Natural killer cell (primary cell): ENCODE measurements around the gene HIRIP3. TPM values are rescaled to one million over a fixed set of nuclear protein-coding genes. Genes with fewer than 3 reads are reported as not detected.

Experiments used
- ATAC-seq, 3 donors: fragments of 150-1000 bp in 2 of 3; fragments of 200-7000 bp in 1 of 3; cut with Tn5 transposase; 1 replicate in 1 of 3; 2 replicates in 2 of 3; pipeline ENCODE4 v1.10.0; 2021; ENCODE audit warnings: mild to moderate bottlenecking in 2 of 3, moderate library complexity in 2 of 3
- DNase-seq, 2 donors: peaks; one replicate each; pipeline versions ENCODE4 v3.0.0 to v3.0.0-alpha.2; 2013 to 2021; ENCODE audit warnings: mixed read lengths in 1 of 2
- H3K27ac ChIP-seq: one replicate; pipeline ENCODE4 v1.5.1; 2013; ENCODE audit warnings: mild to moderate bottlenecking, low read length
- H3K27me3 ChIP-seq: one replicate; pipeline ENCODE4 v1.6.1; 2013; ENCODE audit warnings: low read length; ENCODE audit not compliant: control insufficient read depth, insufficient read depth
- H3K36me3 ChIP-seq: one replicate; pipeline ENCODE4 v1.6.1; 2013; ENCODE audit warnings: low read length; ENCODE audit not compliant: control insufficient read depth, insufficient read depth
- H3K4me1 ChIP-seq: one replicate; pipeline ENCODE4 v1.6.1; 2013; ENCODE audit warnings: low read length; ENCODE audit not compliant: control insufficient read depth, insufficient read depth
- H3K4me3 ChIP-seq: one replicate; pipeline ENCODE4 v1.5.1; 2013; ENCODE audit warnings: low read length
- H3K9me3 ChIP-seq: one replicate; pipeline ENCODE4 v1.6.1; 2013; ENCODE audit warnings: low read length; ENCODE audit not compliant: control insufficient read depth, insufficient read depth
- H3K27ac Mint-ChIP-seq, 2 donors: one replicate each; pipeline ENCODE4 v1.8.0; 2022; ENCODE audit warnings: mild to moderate bottlenecking in 2 of 2, mixed read lengths in 2 of 2, moderate library complexity in 1 of 2
- H3K27me3 Mint-ChIP-seq, 2 donors: one replicate each; pipeline ENCODE4 v1.8.0; 2022; ENCODE audit warnings: low read depth in 2 of 2, mixed read lengths in 2 of 2
- H3K36me3 Mint-ChIP-seq: one replicate; pipeline ENCODE4 v1.8.0; 2022; ENCODE audit warnings: mixed read lengths
- H3K4me1 Mint-ChIP-seq, 2 donors: one replicate each; pipeline ENCODE4 v1.8.0; 2022; ENCODE audit warnings: mixed read lengths in 2 of 2
- H3K4me3 Mint-ChIP-seq: one replicate; pipeline ENCODE4 v1.8.0; 2022; ENCODE audit warnings: mild to moderate bottlenecking, moderate library complexity, mixed read lengths
- H3K9me3 Mint-ChIP-seq, 2 donors: one replicate each; pipeline ENCODE4 v1.8.0; 2022; ENCODE audit warnings: mixed read lengths in 2 of 2
- CTCF ChIP-seq: fragments of 200-600 bp; IDR thresholded peaks from one replicate; pipeline ENCODE4 v1.8.0; 2022; ENCODE audit warnings: antibody characterized with exemption
- WGBS: methylation state at CpG from one replicate; pipeline ENCODE4 v1.1.7; 2013; ENCODE audit warnings: missing lambda C conversion rate; ENCODE audit not compliant: insufficient coverage; 5-methylcytosine and 5-hydroxymethylcytosine counted together
- intact Hi-C: fragments of 100-400 bp; cut with micrococcal nuclease; formaldehyde crosslinking; loops from one replicate; pipeline ENCODE4 v1.14.2; 2022
- total RNA-seq, 4 donors: library from RNA; stranded (reverse); fragments of 120-200 nt in 1 of 4; gene quantifications; one replicate each; pipeline versions ENCODE4 v1.2.3 to v1.2.4, GENCODE V29; 2013 to 2022

The HIRIP3 gene
- total RNA-seq, 3 donors from 2014 or later (not counting 1 experiment from before 2014, with no cell fraction given), result 11.1 to 13.4 (median 12.7) TPM

DNA sequence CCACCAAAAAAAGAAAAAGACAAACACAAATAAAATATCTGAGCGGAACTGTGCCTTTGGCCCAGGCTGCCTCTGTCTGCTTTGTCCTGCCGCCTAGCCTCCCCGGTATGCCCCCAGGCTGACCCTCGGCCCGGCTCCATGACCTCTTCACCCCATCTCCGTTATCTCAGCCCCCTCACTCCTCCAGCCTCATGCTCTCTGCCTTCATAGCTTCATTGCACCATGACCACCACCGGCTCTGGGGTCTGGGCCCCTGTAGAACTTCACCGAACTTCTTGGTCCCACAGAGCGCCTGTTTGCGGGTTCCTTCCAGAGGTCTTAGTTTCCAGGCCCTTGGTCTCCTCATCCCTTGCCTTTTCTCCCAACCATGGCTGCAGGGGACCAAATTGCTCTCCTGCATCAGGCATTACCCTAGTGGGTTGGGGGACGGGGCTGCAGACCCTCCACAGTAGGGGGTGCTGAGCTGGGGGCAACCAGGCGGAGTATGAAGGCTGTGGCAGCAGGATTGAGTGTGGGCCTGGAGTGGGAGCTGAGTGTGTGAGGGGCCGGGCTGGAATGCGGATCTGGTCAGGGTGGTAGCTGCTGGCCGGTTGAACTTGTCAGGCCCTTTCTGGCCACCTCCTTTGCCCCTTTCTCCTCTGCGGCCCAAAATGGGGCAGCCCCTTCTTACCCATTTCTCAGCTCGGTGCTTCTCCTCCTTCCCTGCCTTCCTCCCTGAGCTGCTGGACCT, 6.9 kb downstream of the HIRIP3 start:
- no peak overlapping the region for H3K4me3 ChIP-seq
- 98% methylated on average over 17 of the region's 17 CpGs for WGBS
- no peak overlapping the region for H3K27ac ChIP-seq
- H3K4me1 ChIP-seq, result no peaks in the 10 kb centered on the region
- H3K4me1 Mint-ChIP-seq, result peaks cover 0 to 11% of the 10 kb centered on the region in 2 donors
- no peaks in the 10 kb centered on the region for H3K27me3 Mint-ChIP-seq
- H3K27ac Mint-ChIP-seq, result peak overlapping the region in 1 of 2 donors; percentile 15
- TF ChIP-seq CTCF, result no peak
- H3K36me3 ChIP-seq, result peaks cover 69% of the 10 kb centered on the region
- DNase-seq (no peak), ATAC-seq (no peak)
- no peaks in the 10 kb centered on the region for H3K9me3 ChIP-seq
- no peak overlapping the region for H3K4me3 Mint-ChIP-seq
- no peaks in the 10 kb centered on the region for H3K9me3 Mint-ChIP-seq
- H3K36me3 Mint-ChIP-seq, result no peaks in the 10 kb centered on the region
- no peaks in the 10 kb centered on the region for H3K27me3 ChIP-seq
- intact Hi-C loops, result no loop called here

DNA sequence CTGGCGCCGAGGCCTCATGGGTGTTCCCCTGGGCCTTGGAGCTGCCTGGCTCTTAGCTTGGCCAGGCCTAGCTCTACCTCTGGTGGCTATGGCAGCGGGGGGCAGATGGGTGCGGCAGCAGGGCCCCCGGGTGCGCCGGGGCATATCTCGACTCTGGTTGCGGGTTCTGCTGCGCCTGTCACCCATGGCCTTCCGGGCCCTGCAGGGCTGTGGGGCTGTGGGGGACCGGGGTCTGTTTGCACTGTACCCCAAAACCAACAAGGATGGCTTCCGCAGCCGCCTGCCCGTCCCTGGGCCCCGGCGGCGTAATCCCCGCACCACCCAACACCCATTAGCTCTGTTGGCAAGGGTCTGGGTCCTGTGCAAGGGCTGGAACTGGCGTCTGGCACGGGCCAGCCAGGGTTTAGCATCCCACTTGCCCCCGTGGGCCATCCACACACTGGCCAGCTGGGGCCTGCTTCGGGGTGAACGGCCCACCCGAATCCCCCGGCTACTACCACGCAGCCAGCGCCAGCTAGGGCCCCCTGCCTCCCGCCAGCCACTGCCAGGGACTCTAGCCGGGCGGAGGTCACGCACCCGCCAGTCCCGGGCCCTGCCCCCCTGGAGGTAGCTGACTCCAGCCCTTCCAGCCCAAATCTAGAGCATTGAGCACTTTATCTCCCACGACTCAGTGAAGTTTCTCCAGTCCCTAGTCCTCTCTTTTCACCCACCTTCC, 7.9 kb downstream of the HIRIP3 start:
- H3K36me3 ChIP-seq, result peaks cover 79% of the 10 kb centered on the region
- no peak overlapping the region for H3K4me3 ChIP-seq
- Mint-ChIP-seq H3K4me1 (peaks cover 0 to 11% of the 10 kb centered on the region in 2 donors), H3K36me3 (no peaks in the 10 kb centered on the region), H3K27ac (peak overlapping the region in 1 of 2 donors; percentile 15), H3K9me3 (no peaks in the 10 kb centered on the region), H3K27me3 (no peaks in the 10 kb centered on the region), H3K4me3 (no peak overlapping the region)
- WGBS, result 97% methylated on average over 35 of the region's 35 CpGs
- DNase-seq (no peak), ATAC-seq (no peak)
- no peak for TF ChIP-seq CTCF
- intact Hi-C loops, result no loop called here
- no peaks in the 10 kb centered on the region for H3K4me1 ChIP-seq
- H3K27me3 ChIP-seq, result no peaks in the 10 kb centered on the region
- no peak overlapping the region for H3K27ac ChIP-seq
- H3K9me3 ChIP-seq, result no peaks in the 10 kb centered on the region

DNA sequence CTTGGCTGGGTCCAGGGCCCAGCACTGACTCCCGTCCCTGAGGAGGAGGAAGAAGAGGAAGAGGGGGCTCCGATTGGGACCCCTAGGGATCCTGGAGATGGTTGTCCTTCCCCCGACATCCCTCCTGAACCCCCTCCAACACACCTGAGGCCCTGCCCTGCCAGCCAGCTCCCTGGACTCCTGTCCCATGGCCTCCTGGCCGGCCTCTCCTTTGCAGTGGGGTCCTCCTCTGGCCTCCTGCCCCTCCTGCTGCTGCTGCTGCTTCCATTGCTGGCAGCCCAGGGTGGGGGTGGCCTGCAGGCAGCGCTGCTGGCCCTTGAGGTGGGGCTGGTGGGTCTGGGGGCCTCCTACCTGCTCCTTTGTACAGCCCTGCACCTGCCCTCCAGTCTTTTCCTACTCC, 8.5 kb downstream of the HIRIP3 start:
- peak overlapping the region in 1 of 2 donors; percentile 29 for H3K27ac Mint-ChIP-seq
- Histone ChIP-seq H3K4me3 (no peak overlapping the region), H3K27me3 (no peaks in the 10 kb centered on the region), H3K9me3 (no peaks in the 10 kb centered on the region), H3K27ac (no peak overlapping the region), H3K4me1 (no peaks in the 10 kb centered on the region), H3K36me3 (peaks cover 85% of the 10 kb centered on the region)
- 95% methylated on average over 4 of the region's 5 CpGs for WGBS
- no peak overlapping the region for H3K4me3 Mint-ChIP-seq
- no peak for ATAC-seq
- H3K27me3 Mint-ChIP-seq, result no peaks in the 10 kb centered on the region
- no peak for DNase-seq
- no peak for TF ChIP-seq CTCF
- intact Hi-C loops, result no loop called here
- no peaks in the 10 kb centered on the region for H3K9me3 Mint-ChIP-seq
- H3K4me1 Mint-ChIP-seq, result peaks cover 0 to 11% of the 10 kb centered on the region in 2 donors
- H3K36me3 Mint-ChIP-seq, result no peaks in the 10 kb centered on the region
